WTC11 (cell line): ENCODE measurements around the gene SPG21. TPM values are rescaled to one million over a fixed set of nuclear protein-coding genes. Genes with fewer than 3 reads are reported as not detected.
A peak's percentile ranks its signal among the peaks of the same experiment; 100 is the strongest.

ENCODE experiments used
- ATAC-seq: fragments of 200-7000 bp; cut with Tn5 transposase; 2 replicates; pipeline ENCODE4 v1.10.0; 2021; ENCODE audit warnings: mild to moderate bottlenecking, moderate library complexity
- CTCF ChIA-PET: fragments of 300-600 bp; sonication (Branson Sonifier 250); formaldehyde crosslinking; loops from one replicate; lab custom pipeline; 2021; ENCODE audit warnings: antibody characterized with exemption; lab: Charles Lee
- POLR2A ChIA-PET: fragments of 350-600 bp; sonication (Branson Sonifier 250); formaldehyde crosslinking; loops from one replicate; lab custom pipeline; 2021; ENCODE audit warnings: antibody characterized with exemption; lab: Charles Lee
- DNase-seq: peaks from one replicate; pipeline ENCODE4 v3.0.0; 2021; ENCODE audit warnings: low spot score
- H3K27ac Mint-ChIP-seq: 2 replicates; pipeline ENCODE4 v1.8.0; 2021; ENCODE audit warnings: mixed read lengths
- H3K27me3 Mint-ChIP-seq: 2 replicates; pipeline ENCODE4 v1.8.0; 2021; ENCODE audit warnings: low read depth, mild to moderate bottlenecking, moderate library complexity, mixed read lengths
- H3K36me3 Mint-ChIP-seq: 2 replicates; pipeline ENCODE4 v1.8.0; 2021; ENCODE audit warnings: mixed read lengths
- H3K4me1 Mint-ChIP-seq: 2 replicates; pipeline ENCODE4 v1.8.0; 2022; ENCODE audit warnings: mixed read lengths
- H3K4me3 Mint-ChIP-seq: 2 replicates; pipeline ENCODE4 v1.8.0; 2021; ENCODE audit warnings: mild to moderate bottlenecking, moderate library complexity, mixed read lengths
- H3K9me3 Mint-ChIP-seq: 2 replicates; pipeline ENCODE4 v1.8.0; 2021; ENCODE audit warnings: mixed read lengths
- CDX4 ChIP-seq: fragments of 250-450 bp; sonication (Bioruptor Pico); IDR thresholded peaks from 2 replicates; pipeline ENCODE4 v1.9.0; 2021; ENCODE audit warnings: moderate library complexity, mild to moderate bottlenecking, inconsistent platforms, borderline replicate concordance
- ETV6 ChIP-seq: sonication (generic); formaldehyde crosslinking; IDR thresholded peaks from 2 replicates; pipeline ENCODE4 v1.8.1; 2022; ENCODE audit warnings: mild to moderate bottlenecking, missing genetic modification reagents
- FOXK1 ChIP-seq: sonication (generic); formaldehyde crosslinking; IDR thresholded peaks from 2 replicates; pipeline ENCODE4 v1.8.0; 2022; ENCODE audit warnings: mild to moderate bottlenecking, moderate library complexity, missing genetic modification reagents
- HMGXB4 ChIP-seq: sonication (generic); formaldehyde crosslinking; IDR thresholded peaks from 2 replicates; pipeline ENCODE4 v1.8.1; 2023; ENCODE audit warnings: mild to moderate bottlenecking, moderate library complexity, missing genetic modification reagents
- MXD4 ChIP-seq: fragments of 250-450 bp; sonication (Bioruptor Pico); IDR thresholded peaks from 2 replicates; pipeline ENCODE4 v1.8.0; 2021; ENCODE audit warnings: mild to moderate bottlenecking, moderate library complexity, borderline replicate concordance
- TCF7 ChIP-seq: sonication (generic); formaldehyde crosslinking; IDR thresholded peaks from 2 replicates; pipeline ENCODE4 v1.8.0; 2022; ENCODE audit warnings: mild to moderate bottlenecking, low read depth, missing genetic modification reagents, moderate library complexity
- TEAD4 ChIP-seq: sonication (generic); formaldehyde crosslinking; IDR thresholded peaks from 2 replicates; pipeline ENCODE4 v1.8.0; 2022; ENCODE audit warnings: mild to moderate bottlenecking, missing genetic modification reagents
- ZBTB21 ChIP-seq: sonication (generic); formaldehyde crosslinking; IDR thresholded peaks from 2 replicates; pipeline ENCODE4 v1.8.1; 2023; ENCODE audit warnings: mild to moderate bottlenecking, missing genetic modification reagents, borderline replicate concordance
- ZNF425 ChIP-seq: fragments of 250-450 bp; sonication (Bioruptor Pico); conservative IDR thresholded peaks from 2 replicates; pipeline ENCODE4 v1.9.0; 2021; ENCODE audit warnings: mild to moderate bottlenecking
- total RNA-seq: library from RNA; stranded (reverse); gene quantifications from 3 replicates; pipeline ENCODE4 v1.2.3, GENCODE V29; 2021
- TF ChIP-seq, protein P1 (sequence below): sonication (generic); formaldehyde crosslinking; IDR thresholded peaks from 2 replicates; pipeline ENCODE4 v1.8.1; 2022; ENCODE audit warnings: mild to moderate bottlenecking, missing genetic modification reagents, moderate library complexity, borderline replicate concordance
- TF ChIP-seq, protein P2 (sequence below): sonication (generic); formaldehyde crosslinking; IDR thresholded peaks from 2 replicates; pipeline ENCODE4 v1.8.0; 2022; ENCODE audit warnings: mild to moderate bottlenecking, missing genetic modification reagents

Gene SPG21
- total RNA-seq, 1 experiment from 2014 or later, result 69.9 TPM

DNA sequence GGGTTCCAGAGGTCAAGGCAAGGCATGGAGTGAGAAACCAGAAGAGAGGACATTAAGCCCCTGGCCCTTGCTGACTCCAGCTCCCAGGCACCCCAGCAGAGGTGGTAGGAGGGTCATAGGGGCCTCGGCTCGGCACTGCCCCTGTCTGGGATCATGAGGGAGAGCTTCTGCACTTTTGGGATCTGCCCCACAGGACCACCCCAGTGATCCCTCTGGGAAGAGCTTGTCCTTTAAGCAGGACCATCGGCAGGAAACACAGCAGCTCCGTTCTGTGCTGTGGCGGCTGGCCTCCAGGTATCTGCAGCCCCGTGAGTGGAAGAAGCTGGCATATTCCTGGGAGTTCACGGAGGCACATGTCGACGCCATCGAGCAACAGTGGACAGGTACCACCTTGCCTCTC, 42.5 kb downstream of the SPG21 start:
- DNase-seq (no peak), ATAC-seq (peak; percentile 62)
- ChIA-PET POLR2A (no interaction called here), CTCF (interaction anchor here (1.0 to 1.2 kb wide), 6 partner anchors 8 to 72 kb away, joined by 3 to 4 read pairs (median 4); no protein-coding TSS in a partner anchor)
- Mint-ChIP-seq H3K9me3 (peaks cover 15% of the 10 kb centered on the region), H3K27ac (no peak overlapping the region), H3K4me1 (0 out of 2 replicates have a peak, but pooled peaks cover 4% of the 10 kb centered on the region), H3K36me3 (peaks cover 19% of the 10 kb centered on the region), H3K27me3 (no peaks in the 10 kb centered on the region; the same call in 1 of the 2 replicates), H3K4me3 (no peak overlapping the region)
- TF ChIP-seq ETV6 (CRISPR knock-in tag), result no peak
- TF ChIP-seq, protein P1, sequence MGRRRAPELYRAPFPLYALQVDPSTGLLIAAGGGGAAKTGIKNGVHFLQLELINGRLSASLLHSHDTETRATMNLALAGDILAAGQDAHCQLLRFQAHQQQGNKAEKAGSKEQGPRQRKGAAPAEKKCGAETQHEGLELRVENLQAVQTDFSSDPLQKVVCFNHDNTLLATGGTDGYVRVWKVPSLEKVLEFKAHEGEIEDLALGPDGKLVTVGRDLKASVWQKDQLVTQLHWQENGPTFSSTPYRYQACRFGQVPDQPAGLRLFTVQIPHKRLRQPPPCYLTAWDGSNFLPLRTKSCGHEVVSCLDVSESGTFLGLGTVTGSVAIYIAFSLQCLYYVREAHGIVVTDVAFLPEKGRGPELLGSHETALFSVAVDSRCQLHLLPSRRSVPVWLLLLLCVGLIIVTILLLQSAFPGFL, result no peak

DNA sequence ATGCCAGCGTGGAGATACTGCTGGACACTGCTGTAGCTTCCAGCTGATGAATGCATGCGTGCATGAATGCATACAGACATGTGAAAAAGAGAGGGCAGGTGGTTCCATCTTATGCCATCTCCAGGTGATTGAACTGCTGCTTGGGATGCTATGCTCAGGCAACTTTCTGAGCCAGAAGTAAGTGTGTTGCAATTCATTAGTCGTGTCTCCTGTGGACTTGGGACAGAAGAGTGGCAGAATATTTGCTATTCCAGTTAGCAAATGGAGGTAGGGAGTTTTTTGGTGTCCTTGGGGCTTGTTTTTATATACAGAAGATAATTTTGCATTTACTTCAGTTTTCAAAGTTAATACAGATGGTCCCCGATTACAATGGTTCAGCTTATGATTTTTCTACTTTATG, 44.8 kb downstream of the SPG21 start:
- POLR2A ChIA-PET, result no interaction called here
- no peaks in the 10 kb centered on the region for H3K27me3 Mint-ChIP-seq
- H3K9me3 Mint-ChIP-seq, result peaks cover 3% of the 10 kb centered on the region
- DNase-seq, result no peak
- H3K27ac Mint-ChIP-seq, result peak overlapping the region; percentile 42; the same call in 1 of the 2 replicates
- CTCF ChIA-PET, result interaction anchor here (0.9 kb wide), 1 partner anchor 19 kb away, joined by 3 read pairs; no protein-coding TSS in a partner anchor
- H3K4me3 Mint-ChIP-seq, result no peak overlapping the region
- peaks cover 3% of the 10 kb centered on the region for H3K36me3 Mint-ChIP-seq
- no peak for ATAC-seq
- 0 out of 2 replicates have a peak, but pooled peaks cover 4% of the 10 kb centered on the region for H3K4me1 Mint-ChIP-seq
- no peak for TF ChIP-seq ZBTB21 (CRISPR knock-in tag)
- no peak for TF ChIP-seq HMGXB4 (CRISPR knock-in tag)
- no peak for TF ChIP-seq CDX4 (CRISPR knock-in tag)

DNA sequence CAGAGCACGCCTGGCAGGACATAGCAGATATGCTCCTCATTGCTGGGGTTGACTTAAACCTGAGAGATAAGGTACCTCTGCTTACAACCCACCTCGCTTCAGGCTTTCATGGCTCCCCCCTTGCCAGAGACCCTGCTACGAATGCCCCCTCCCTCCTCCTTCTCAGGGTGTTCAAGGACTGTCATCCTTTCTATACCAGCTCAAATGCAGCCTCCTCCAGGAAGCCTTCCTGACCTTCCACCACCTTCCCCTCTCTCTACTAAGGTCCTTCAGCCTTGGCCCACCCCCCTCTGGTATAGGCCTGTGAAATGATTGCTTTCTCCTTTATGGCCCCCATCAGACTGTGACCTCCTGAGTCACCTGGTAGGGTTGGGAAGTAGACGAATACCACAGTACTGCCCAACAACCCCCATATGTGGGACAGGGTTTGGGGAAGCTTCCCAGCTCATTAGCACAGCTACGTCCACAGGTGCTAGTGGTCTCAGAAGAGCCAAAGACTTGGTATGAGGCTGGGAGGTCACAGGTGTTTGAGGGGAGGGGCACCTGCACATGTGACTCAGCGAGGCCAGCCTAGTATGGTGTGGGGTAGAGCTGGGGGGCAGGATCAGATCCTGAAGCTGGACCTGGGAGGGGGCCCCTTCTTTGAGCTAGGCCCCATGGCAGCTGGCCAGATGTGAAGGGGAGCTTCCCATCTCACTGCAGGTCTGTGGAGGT, 46.0 kb downstream of the SPG21 start:
- Mint-ChIP-seq H3K27ac (no peak overlapping the region), H3K4me1 (0 out of 2 replicates have a peak, but pooled peaks cover under 1% of the 10 kb centered on the region), H3K4me3 (no peak overlapping the region), H3K36me3 (peaks cover 2% of the 10 kb centered on the region), H3K9me3 (peaks cover 3% of the 10 kb centered on the region; the same call in 1 of the 2 replicates), H3K27me3 (no peaks in the 10 kb centered on the region)
- POLR2A ChIA-PET, result interaction anchor here (0.6 kb wide), 1 partner anchor 37 kb away, joined by 3 read pairs; no protein-coding TSS in a partner anchor
- TF ChIP-seq ZNF425, result no peak
- TF ChIP-seq MXD4 (CRISPR knock-in tag), result no peak
- no peak for TF ChIP-seq TCF7 (CRISPR knock-in tag)
- TF ChIP-seq, protein P2, sequence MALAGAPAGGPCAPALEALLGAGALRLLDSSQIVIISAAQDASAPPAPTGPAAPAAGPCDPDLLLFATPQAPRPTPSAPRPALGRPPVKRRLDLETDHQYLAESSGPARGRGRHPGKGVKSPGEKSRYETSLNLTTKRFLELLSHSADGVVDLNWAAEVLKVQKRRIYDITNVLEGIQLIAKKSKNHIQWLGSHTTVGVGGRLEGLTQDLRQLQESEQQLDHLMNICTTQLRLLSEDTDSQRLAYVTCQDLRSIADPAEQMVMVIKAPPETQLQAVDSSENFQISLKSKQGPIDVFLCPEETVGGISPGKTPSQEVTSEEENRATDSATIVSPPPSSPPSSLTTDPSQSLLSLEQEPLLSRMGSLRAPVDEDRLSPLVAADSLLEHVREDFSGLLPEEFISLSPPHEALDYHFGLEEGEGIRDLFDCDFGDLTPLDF, result no peak
- TF ChIP-seq TEAD4, result no peak
- no peak for TF ChIP-seq FOXK1 (CRISPR knock-in tag)
- ATAC-seq (no peak; the same call in 1 of the 2 replicates), DNase-seq (no peak)
- CTCF ChIA-PET, result no interaction called here
